CD1c-positive myeloid dendritic cell (primary cell): ENCODE results near the gene CDC25C.
"Not testable (repeated sequence)": the region's sequence is repeated elsewhere in the genome, so short reads cannot be mapped to it uniquely, and the experiment has no call there.

ENCODE experiments used
- DNase-seq: peaks from one replicate; pipeline ENCODE4 v3.0.0-alpha.2; 2016; ENCODE audit errors: extremely low spot score

Gene CDC25C

DNA sequence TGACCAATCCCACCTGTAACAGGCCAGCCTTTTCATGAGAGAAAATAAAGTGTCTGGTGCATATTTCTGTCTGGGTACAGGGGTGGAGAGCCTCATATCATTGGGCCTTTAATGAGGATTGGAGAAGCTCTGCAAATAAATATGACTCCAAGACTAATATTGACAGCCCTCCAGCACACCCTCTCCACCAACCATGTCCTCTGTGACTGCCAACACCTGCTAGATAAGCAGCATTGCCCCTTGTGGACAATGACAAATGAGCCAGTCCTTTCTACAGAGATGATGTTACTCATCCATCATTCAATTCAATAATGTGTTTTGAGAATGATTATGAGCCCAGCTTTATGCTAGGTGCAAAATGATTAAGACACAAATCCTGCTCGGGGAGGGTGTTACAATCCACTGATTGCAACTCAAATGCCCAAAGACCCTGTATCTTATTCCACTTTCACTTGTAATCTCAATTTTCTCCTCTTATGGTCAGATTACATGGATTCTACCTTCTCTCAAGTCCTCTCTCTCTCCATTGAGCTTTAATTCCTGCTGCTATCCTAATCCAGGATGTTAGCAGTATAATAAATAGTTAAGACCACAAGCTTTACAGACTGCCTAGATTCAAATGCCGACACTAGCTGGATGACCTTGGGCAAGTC lies 55.1 kb downstream of the CDC25C start:
- no peak for DNase-seq

GRCh38 chr5:138275895-138276294 lies 55.7 kb downstream of the CDC25C start:
- DNase-seq, result no peak

DNA sequence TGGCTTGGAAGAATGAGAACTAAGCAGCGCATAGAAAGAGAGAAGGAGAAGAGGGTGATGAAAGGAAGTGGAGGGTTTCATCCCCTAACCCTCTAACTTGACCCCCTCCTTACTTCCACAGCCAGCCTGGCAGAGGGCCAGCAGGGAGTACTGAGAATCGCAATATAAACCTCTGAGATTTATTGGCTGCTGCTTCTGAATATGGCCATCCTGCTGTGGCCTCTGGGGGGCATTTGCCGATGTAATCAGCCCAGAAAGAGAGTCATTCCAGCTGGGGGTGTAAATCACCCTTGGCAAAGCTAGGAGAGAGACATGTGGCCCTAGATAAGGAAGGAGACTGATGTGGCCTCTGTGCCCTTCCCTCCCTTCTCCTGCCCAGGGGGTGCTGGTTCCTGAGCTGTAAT lies 56.2 kb downstream of the CDC25C start:
- no peak for DNase-seq

- DNase-seq, result no peak
These were observed 57.3 kb downstream of the CDC25C start, which contains the start of gene GFRA3 for GRCh38 chr5:138274189-138274853. Gene GFRA3 (minus strand): TSS chr5:138274621. CDS start chr5:138274424, 197 bp downstream.

- DNase-seq, result no peak
These were observed 57.8 kb downstream of the CDC25C start for GRCh38 chr5:138273834-138274188.

- no peak for DNase-seq
These were observed 58.9 kb downstream of the CDC25C start for GRCh38 chr5:138272681-138273080.

GRCh38 chr5:138271281-138271680 lies 60.3 kb downstream of the CDC25C start:
- no peak for DNase-seq

DNA sequence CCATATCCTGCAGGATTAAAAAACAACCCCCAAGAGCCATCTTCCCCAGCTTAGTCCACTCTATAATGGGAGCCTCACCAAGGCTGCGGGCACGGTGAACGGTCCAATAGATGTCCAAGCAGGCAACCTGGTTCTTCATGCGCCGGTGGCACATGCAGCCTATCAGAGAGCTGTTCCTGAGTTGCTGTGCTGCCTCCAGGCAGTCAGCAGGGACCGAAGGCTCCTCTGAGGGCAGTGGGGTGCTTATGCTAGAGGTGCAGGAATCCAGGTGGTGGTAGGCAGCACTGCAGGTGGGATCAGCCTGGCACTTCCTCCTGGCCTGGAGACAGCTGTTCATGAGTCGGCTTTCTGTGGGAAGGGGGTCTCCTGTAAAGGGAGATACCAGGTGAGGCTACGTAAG lies 67.4 kb downstream of the CDC25C start:
- no peak for DNase-seq

GRCh38 chr5:138263581-138263980 lies 68.0 kb downstream of the CDC25C start:
- DNase-seq, result no peak

GRCh38 chr5:138258704-138259292 lies 72.8 kb downstream of the CDC25C start:
- no peak for DNase-seq

DNA sequence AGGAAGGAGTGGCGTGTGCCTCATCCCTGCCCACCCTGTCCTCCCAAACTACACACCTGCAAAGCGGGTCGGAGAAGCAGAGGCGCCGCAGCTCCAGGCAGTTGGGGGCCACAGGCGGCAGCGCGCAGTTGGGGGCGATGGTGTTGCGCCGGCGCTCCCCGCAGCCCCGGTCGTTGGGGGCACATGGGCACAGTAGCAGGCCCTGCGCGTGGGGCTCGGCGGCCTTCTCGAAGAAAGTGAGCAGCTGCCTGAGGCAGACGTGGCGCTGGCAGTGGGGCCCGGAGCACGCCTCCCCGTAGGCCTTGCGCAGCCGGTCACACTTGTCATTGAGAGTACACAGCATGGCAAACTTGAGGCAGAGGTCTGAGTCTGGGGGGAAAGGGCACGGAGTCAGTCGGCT lies 74.0 kb downstream of the CDC25C start:
- DNase-seq, result no peak

DNA sequence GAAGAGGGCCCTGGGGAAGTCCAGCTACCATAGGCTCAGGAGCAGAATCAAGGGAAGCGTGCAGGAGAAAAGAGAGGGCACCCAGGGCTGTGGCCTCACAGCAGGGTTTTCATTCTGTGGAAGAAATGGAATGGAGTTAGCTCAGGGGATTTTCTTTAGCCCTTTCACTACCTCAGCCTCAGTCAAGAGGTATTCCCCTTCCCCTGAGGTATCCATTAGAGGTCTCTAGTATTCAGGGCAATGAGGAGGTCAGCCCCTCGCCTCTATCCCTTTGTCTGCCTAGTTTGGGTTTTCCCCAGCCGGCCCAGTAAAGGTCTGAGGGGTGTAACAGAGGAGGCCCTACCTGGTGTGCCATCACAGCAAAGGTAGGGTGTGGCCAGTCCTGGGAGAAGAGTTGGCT lies 78.7 kb downstream of the CDC25C start:
- DNase-seq, result no peak

GRCh38 chr5:138247800-138248199 lies 83.8 kb downstream of the CDC25C start:
- DNase-seq, result not testable (repeated sequence)

- no peak for DNase-seq
These were observed 84.8 kb downstream of the CDC25C start for GRCh38 chr5:138246822-138247221.

- DNase-seq, result no peak
These were observed 85.3 kb downstream of the CDC25C start for GRCh38 chr5:138246334-138246733.

DNA sequence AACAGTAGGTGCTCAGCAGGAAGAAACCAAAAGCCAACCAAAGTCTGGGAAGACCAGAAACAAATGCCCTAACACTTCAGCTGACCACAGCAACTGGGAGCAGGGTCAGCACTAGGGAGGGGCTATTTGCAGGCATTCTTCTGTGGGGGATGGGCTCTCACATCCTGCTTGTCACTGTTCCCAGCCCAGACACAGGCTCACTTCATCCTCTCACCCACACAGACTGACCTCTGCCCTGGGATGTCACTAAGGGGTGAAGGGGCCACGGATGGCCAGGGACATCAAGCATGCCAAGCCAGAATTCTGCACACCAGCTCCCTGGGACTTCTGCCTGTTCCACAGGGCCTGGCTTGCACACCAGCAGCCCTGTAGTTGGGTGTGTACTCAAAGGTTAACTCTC lies 85.9 kb downstream of the CDC25C start:
- DNase-seq, result no peak

DNA sequence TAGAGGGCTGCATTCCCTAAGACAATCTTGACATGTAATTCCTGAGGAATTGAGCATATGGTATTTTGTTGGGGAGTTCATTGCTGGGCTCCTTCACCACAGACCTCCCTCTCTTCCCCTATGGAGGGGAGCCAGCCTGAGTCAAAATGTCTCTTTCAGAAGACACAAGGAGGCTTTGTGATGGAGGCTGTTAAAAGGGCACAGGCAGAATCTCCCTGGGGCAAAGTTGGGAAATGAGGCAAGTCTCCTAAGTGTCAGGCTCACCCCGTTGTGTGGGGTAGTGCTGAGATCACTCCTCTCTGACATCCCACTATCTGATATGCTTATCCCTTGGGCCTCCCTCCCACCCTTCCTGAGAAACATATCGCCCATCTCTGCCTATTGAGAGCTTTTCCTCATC lies 87.8 kb downstream of the CDC25C start:
- DNase-seq, result no peak

DNA sequence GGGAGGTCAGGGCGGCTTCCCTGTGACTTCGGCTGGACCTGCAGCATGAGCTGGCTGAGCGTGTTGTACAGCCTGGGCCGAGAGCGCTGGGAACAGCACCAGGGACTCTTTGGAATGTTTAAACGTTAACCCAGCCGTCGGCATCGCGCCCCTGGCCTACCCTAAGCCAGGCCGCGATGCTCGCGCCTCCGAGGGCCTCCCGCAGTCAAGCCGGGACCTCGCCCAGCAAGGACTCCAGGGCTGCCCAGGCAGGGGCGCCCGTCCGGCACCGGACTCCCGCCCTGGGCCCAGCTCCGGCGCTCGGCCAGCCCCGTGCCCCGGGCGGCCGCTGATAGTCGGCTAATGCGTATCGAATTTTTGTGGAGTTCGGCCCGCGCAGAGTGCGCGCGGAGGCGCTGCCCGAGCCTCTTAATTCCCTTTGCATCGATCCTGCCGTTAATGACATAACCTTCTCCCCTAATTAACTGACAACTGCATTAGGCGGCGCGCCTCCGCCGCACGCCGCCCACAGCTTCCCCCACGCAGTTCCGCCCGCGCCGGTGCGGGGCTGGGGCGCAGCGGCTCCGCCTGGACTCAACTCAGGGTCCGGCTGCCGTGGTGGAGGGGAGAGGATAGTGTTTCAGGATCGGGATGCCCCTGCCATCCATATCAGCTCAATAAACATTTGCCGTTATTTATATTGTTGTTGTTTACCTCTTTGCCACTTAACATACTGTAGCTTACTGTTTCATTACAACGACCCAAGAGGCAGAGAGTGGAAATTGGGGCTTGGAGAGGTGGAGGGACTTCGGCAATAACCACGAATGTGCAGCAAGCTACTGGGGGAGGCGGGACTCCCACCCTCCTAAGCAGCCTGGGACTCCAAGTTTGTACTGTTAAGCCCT lies 89.7 kb downstream of the CDC25C start:
- DNase-seq, result no peak

DNA sequence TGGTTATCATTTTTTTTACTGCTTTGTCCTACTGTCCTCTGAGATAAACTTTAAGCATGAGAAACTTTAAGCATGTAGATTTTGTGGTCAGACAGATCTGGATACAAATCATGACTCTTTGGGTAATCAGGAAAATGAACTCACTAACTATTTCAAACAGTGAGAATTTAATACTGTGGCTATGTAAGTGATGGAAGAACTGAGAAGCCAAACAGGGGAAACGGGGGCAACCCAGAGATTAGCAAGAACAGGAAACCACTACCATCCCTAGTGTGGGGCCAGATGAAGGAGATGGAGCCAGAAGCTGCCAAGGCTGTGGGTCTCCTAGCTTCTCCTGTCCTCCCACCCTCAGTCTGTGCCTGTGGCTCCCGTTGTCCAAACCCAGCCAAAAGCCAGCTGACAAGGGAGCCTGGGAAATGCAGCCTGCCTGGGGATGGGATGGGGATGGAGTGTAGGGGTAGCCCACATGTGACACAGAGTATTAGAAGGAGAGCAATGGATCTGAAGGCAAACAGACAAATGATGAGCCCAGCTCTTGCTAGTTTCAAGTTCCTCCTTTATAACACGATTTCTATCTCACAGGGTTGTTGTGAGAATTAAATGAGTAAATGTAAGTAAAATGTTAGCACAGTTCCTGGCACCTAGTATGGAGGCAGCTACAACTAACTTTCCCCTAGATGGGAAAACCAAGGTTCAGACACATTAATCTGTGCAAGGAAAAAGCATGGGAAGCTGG lies 90.8 kb downstream of the CDC25C start:
- no peak for DNase-seq

- no peak for DNase-seq
These were observed 93.6 kb downstream of the CDC25C start for GRCh38 chr5:138238034-138238433.
